Measurements from ENCODE around the gene CALY. TPM values are rescaled to one million over a fixed set of nuclear protein-coding genes. Genes with fewer than 3 reads are reported as not detected.

The CALY gene
- total and polyA plus RNA-seq, 2 experiments from 2014 or later, result 12.3 to 16.3 TPM

- peaks cover 18% of the 10 kb centered on the region for H3K36me3 ChIP-seq
- TF ChIP-seq, protein P1, sequence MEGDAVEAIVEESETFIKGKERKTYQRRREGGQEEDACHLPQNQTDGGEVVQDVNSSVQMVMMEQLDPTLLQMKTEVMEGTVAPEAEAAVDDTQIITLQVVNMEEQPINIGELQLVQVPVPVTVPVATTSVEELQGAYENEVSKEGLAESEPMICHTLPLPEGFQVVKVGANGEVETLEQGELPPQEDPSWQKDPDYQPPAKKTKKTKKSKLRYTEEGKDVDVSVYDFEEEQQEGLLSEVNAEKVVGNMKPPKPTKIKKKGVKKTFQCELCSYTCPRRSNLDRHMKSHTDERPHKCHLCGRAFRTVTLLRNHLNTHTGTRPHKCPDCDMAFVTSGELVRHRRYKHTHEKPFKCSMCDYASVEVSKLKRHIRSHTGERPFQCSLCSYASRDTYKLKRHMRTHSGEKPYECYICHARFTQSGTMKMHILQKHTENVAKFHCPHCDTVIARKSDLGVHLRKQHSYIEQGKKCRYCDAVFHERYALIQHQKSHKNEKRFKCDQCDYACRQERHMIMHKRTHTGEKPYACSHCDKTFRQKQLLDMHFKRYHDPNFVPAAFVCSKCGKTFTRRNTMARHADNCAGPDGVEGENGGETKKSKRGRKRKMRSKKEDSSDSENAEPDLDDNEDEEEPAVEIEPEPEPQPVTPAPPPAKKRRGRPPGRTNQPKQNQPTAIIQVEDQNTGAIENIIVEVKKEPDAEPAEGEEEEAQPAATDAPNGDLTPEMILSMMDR (IDR thresholded peaks at IDR 0.05; ENCODE audit: low read depth, low read length), result no peak
- H3K4me3 ChIP-seq, result no peak overlapping the region
- H3K27ac ChIP-seq, result no peak overlapping the region
- H3K4me1 ChIP-seq (ENCODE audit: low read depth), result peaks cover 5% of the 10 kb centered on the region
- H3K27me3 ChIP-seq, result no peaks in the 10 kb centered on the region
- H3K9me3 ChIP-seq (ENCODE audit: low read depth), result no peaks in the 10 kb centered on the region
- DNase-seq (ENCODE audit: low read depth in 1 of 2, low spot score in 1 of 2), result no peak
Observed at GRCh38 chr10:133306941-133307379, 29.7 kb downstream of the CALY start.

DNA sequence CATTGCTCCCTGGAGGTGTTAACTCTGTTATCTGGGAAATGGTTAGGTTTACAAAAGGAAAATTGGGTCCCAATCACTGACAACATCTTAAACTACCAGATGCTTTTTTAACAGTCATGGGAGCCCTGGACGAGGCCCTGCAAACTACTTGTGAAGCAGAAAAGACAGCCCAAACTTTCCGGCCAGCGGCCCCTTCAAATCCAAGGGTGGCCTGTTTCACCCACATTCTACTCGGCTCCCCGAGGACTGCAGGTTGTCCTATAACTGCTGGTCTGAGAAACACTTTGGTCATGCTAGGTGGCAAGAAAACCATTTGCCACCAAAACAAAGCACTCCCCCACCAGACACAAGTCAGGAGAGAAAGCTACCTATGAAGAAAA is 30.6 kb downstream of the CALY start:
- TF ChIP-seq, protein P1 (IDR thresholded peaks at IDR 0.05; ENCODE audit: low read depth, low read length), result no peak
- H3K36me3 ChIP-seq, result peaks cover 9% of the 10 kb centered on the region
- no peak overlapping the region for H3K4me3 ChIP-seq
- H3K4me1 ChIP-seq (ENCODE audit: low read depth), result peaks cover 5% of the 10 kb centered on the region
- no peaks in the 10 kb centered on the region for H3K27me3 ChIP-seq
- H3K9me3 ChIP-seq (ENCODE audit: low read depth), result no peaks in the 10 kb centered on the region
- no peak for DNase-seq (ENCODE audit: low read depth in 1 of 2, low spot score in 1 of 2)
- H3K27ac ChIP-seq, result no peak overlapping the region

DNA sequence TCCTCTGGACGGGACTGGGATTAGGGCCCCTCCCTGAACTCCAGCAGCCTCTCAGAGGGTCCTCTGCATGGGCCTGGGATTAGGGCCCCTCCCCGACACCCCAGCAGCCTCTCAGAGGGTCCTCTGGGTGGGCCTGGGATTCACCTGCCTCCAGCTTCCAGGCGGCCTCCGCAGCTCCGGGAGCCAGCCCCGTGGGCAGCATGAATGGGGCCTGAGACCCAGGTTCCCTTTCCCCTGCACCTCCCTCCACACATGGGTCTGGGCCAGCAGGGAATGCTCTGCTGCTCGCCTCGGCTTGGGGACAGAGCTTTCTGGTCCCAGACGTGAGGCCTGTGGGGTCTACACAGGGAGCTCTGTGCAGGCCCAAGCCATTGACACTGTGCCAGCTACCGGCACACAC is 33.5 kb downstream of the CALY start:
- H3K9me3 ChIP-seq (ENCODE audit: low read depth), result no peaks in the 10 kb centered on the region
- H3K36me3 ChIP-seq, result peaks cover 27% of the 10 kb centered on the region
- H3K27me3 ChIP-seq, result no peaks in the 10 kb centered on the region
- H3K27ac ChIP-seq, result no peak overlapping the region
- H3K4me1 ChIP-seq (ENCODE audit: low read depth), result peaks cover 5% of the 10 kb centered on the region
- no peak overlapping the region for H3K4me3 ChIP-seq
- TF ChIP-seq, protein P1 (IDR thresholded peaks at IDR 0.05; ENCODE audit: low read depth, low read length), result no peak
- DNase-seq (ENCODE audit: low read depth in 1 of 2, low spot score in 1 of 2), result no peak

DNA sequence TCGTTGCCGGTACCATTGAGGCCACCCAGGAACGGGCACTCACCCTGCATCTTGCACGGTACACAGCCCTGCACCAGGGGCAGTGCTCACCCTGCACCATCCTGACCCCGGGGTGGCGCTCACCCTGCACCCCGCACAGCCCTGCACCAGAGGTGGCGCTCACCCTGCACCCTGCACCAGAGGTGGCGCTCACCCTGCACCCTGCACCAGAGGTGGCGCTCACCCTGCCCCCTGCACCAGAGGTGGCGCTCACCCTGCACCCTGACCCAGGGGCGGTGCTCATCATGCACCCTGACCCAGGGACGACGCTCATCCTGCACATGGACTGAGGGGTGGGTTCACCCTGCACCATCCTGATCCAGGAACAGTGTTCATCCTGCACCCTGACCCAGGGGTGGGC is 34.5 kb downstream of the CALY start:
- Histone ChIP-seq H3K27ac (no peak overlapping the region), H3K4me1 (ENCODE audit: low read depth) (peaks cover 1% of the 10 kb centered on the region), H3K4me3 (no peak overlapping the region), H3K36me3 (peaks cover 32% of the 10 kb centered on the region), H3K27me3 (no peaks in the 10 kb centered on the region), H3K9me3 (ENCODE audit: low read depth) (no peaks in the 10 kb centered on the region)
- DNase-seq (ENCODE audit: low read depth in 1 of 2, low spot score in 1 of 2), result no peak
- TF ChIP-seq, protein P1 (IDR thresholded peaks at IDR 0.05; ENCODE audit: low read depth, low read length), result no peak

DNA sequence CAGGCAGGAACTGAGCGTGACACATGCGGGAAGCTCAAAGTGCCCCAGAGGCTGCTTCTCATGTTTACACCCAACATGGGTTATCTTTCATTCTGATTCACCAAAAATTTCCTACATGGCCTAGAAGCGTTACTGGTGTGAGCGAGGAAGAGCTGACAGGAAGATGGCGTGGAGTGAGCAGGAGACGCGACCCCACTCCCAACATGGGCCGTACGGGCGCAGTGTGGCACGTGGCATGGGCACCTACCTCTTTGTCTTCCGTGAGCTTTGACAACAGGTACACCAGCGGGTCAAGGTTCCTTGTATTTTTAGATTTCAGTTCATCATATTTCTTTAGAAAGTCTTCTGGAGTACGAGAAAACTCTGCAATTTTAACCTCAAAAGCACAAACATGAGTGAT is 37.0 kb downstream of the CALY start:
- Histone ChIP-seq H3K27me3 (no peaks in the 10 kb centered on the region), H3K36me3 (peaks cover 49% of the 10 kb centered on the region), H3K9me3 (ENCODE audit: low read depth) (no peaks in the 10 kb centered on the region), H3K4me3 (no peak overlapping the region), H3K4me1 (ENCODE audit: low read depth) (no peaks in the 10 kb centered on the region), H3K27ac (no peak overlapping the region)
- TF ChIP-seq, protein P1 (IDR thresholded peaks at IDR 0.05; ENCODE audit: low read depth, low read length), result no peak
- no peak for DNase-seq (ENCODE audit: low read depth in 1 of 2, low spot score in 1 of 2)

DNA sequence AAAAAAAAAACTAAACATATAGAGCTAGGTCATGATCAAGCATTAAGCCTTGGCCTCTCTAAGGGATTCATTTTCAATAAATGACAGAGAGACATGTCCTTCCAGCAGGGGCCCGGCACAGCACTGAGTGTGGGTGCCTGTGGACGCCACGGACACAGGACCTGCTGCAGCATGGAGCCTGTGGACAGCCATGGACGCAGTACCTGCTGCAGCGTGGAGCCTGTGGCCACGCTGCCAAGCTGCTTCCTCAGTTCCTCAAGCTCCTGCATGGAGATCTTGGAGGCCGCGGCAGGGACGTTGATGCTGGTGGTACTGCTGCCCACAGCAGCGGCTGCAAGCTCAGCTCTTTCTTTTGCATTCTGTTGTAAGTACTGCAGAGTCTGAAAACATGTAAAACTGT is 37.5 kb downstream of the CALY start:
- Histone ChIP-seq H3K27me3 (no peaks in the 10 kb centered on the region), H3K4me1 (ENCODE audit: low read depth) (no peaks in the 10 kb centered on the region), H3K36me3 (peaks cover 50% of the 10 kb centered on the region), H3K27ac (no peak overlapping the region), H3K4me3 (no peak overlapping the region), H3K9me3 (ENCODE audit: low read depth) (no peaks in the 10 kb centered on the region)
- TF ChIP-seq, protein P1 (IDR thresholded peaks at IDR 0.05; ENCODE audit: low read depth, low read length), result no peak
- DNase-seq (ENCODE audit: low read depth in 1 of 2, low spot score in 1 of 2), result no peak
